Hematopoietic multipotent progenitor cell treated with erythropoietin and hydrocortisone succinate and interleukin-3 and kit ligand, for 15 days (in vitro differentiated cells): ENCODE measurements around the gene LPCAT3.
"Not testable (repeated sequence)": the region's sequence is repeated elsewhere in the genome, so short reads cannot be mapped to it uniquely, and the experiment has no call there.

Source experiments
- DNase-seq: peaks from one replicate; pipeline ENCODE4 v3.0.0-alpha.2; 2015; ENCODE audit warnings: low spot score

Gene LPCAT3, protein sequence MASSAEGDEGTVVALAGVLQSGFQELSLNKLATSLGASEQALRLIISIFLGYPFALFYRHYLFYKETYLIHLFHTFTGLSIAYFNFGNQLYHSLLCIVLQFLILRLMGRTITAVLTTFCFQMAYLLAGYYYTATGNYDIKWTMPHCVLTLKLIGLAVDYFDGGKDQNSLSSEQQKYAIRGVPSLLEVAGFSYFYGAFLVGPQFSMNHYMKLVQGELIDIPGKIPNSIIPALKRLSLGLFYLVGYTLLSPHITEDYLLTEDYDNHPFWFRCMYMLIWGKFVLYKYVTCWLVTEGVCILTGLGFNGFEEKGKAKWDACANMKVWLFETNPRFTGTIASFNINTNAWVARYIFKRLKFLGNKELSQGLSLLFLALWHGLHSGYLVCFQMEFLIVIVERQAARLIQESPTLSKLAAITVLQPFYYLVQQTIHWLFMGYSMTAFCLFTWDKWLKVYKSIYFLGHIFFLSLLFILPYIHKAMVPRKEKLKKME

GRCh38 chr12:7018350-7019042, at the start of gene LPCAT3:
Gene LPCAT3 (minus strand): TSS chr12:7018476. CDS start chr12:7018424, 52 bp downstream.
- peak; percentile 97 for DNase-seq

GRCh38 chr12:7067096-7067495, 48.8 kb upstream of the LPCAT3 start:
- DNase-seq: no peak

DNA sequence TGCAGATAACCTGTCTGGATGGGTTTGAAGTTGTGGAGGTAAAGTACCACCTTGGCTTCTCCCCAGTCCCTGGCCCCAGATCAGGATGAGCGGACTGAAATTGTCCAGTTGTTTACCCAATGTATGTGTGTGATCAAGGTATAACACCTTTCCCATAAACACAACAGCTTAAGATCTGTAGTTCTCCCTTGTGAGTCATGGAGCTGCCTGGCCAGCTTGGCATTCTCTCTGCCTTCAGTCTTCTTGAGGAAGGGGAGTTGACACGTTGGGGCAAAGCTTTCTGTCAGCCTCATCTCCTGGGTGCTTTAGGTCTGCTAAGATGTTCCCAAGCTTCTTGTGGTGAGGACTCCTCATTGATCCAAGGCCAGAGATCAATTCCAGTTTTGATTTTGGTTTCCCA, 48.3 kb upstream of the LPCAT3 start:
- DNase-seq: no peak

DNA sequence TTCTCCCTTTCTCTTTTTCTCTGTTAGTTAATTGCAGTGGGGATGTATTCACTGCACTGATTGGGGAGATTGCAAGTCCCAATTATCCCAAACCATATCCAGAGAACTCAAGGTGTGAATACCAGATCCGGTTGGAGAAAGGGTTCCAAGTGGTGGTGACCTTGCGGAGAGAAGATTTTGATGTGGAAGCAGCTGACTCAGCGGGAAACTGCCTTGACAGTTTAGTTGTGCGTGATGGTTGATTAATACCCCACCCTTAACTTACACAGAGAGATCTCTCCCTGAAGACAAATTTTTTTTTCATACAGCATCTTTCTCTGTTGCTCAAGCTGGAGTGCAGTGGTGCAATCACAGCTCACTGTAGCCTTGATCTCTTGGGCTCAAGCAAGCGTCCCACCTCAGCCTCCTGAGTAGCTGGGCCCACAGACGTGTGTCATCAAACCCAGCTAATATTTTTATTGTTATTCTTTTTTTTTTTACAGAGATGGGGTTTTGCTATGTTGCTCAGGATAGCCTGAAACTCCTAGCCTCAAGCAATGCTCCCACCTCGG, 46.9 kb upstream of the LPCAT3 start:
- DNase-seq: no peak

GRCh38 chr12:7064516-7064915, 46.2 kb upstream of the LPCAT3 start:
- DNase-seq: no peak

- DNase-seq: no peak
Measured at GRCh38 chr12:7061596-7061995, 43.3 kb upstream of the LPCAT3 start.

DNA sequence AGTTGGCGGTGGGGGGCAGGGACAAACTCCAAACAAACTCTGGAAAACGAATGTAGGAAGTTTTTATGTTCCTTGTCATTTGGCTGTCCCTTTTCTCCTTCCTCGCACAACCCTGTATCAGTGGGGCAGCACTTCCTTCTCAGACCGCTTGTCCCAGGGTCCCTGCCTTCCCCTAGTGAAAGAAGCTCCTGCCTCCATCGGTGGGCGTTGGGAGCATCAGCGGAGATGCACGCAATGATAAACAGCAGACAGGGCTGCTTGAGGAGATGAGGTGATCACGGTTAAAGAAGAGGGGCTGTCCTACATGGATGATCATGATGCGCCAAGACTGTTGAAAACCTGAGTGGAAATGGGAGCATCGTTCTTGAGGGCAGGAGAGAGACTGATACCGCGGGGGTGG, 42.9 kb upstream of the LPCAT3 start:
- no peak for DNase-seq

- DNase-seq: no peak
Measured at GRCh38 chr12:7060353-7060954, 42.2 kb upstream of the LPCAT3 start, which contains the start of gene C1S. Gene C1S (plus strand): TSS chr12:7060718. CDS start chr12:7061913, 1,195 bp downstream.

- no peak for DNase-seq
Measured at GRCh38 chr12:7059780-7060179, 41.5 kb upstream of the LPCAT3 start.

- DNase-seq: no peak
Measured at GRCh38 chr12:7058850-7059395, 40.6 kb upstream of the LPCAT3 start.

GRCh38 chr12:7058163-7058845, 40.0 kb upstream of the LPCAT3 start:
- no peak for DNase-seq

- DNase-seq: not testable (repeated sequence)
Measured at GRCh38 chr12:7055736-7056135, 37.5 kb upstream of the LPCAT3 start.

- no peak for DNase-seq
Measured at GRCh38 chr12:7054925-7055324, 36.6 kb upstream of the LPCAT3 start.

- not testable (repeated sequence) for DNase-seq
Measured at GRCh38 chr12:7049973-7050372, 31.7 kb upstream of the LPCAT3 start.

DNA sequence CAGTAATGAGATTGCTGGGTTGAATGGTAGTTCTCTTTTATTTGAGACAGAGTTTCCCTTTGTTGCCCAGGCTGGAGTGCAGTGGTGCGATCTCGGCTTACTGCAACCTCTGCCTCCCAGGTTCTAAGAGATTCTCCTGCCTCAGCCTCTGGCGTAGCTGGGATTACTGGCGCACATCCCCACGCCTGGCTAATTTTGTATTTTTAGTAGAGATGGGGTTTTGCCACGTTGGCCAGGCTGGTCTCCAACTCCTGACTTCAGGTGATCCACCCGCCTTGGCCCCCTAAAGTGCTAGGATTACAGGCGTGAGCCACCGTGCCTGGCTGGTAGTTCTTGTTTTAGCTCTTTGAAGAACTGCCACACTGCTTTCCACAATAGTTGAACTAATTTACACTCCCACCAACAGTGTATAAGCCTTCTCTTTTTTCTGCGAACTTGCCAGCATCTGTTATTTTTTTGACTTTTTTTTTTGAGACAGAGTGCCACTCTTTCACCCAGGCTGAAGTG, 31.2 kb upstream of the LPCAT3 start:
- DNase-seq: not testable (repeated sequence)

DNA sequence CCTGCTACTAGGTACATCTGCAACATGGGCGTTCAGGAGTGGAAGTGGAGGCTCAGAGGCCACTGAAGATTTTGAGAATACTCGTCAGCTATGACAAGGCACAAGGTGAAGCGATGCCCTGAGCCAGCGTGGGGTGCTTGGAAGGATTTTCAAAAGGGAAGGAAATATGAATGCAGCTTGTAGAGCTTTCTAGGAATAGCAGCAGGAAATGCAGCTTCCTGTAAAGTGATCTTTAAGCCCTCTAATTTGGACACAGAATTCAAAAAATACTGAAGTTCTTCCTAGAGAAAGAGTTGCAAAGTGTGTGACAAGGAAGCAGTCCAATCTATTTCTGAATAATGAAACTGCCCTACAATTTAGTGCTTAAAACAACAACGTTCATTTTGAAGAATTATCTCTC, 29.0 kb upstream of the LPCAT3 start:
- DNase-seq: no peak

DNA sequence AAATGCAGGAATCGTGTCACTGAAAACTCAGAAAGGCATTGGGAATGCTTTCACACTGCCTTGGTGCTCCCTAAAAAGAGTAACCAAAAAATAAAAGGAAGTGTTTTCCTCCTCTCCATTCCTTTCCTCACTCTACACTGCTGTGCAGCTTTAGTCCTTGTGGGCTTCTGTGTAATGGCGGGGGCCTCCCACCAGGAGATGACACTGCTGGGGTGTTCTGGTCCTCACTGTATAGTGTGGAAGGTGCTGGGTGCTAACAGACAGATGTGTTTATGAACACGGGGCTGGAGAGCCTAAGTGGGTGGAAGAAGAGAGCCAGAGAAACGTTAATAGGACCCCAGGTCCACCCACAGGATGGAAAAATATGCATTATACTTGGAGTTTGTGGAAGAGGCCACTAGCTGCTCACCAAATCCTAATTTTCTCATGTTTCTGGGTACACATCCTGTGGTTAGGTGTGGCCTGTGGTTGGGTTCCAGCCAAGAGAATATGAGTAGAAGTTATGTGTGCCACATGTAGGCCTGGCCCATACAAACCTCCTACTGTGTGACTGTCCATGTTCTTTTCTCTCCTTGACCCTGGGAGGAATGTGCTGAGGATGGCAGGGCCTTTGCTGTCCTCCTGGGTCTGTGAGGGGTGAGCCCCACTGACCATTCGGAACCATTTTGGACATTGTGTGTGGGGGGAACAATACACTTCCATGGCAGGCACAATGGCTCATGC, 28.3 kb upstream of the LPCAT3 start:
- DNase-seq: no peak

- DNase-seq: no peak
Measured at GRCh38 chr12:7045913-7046312, 27.6 kb upstream of the LPCAT3 start.

- peak; percentile 75 for DNase-seq
Measured at GRCh38 chr12:7042842-7043241, 24.6 kb upstream of the LPCAT3 start.

GRCh38 chr12:7039403-7039802, 21.1 kb upstream of the LPCAT3 start:
- no peak for DNase-seq

- DNase-seq: no peak
Measured at GRCh38 chr12:7038591-7038990, 20.3 kb upstream of the LPCAT3 start.
